Esophagus squamous epithelium (tissue), 5 donors: ENCODE data around the gene TSSK3. TPM values are rescaled to one million over a fixed set of nuclear protein-coding genes. Genes with fewer than 3 reads are reported as not detected.

Experiments used
- DNase-seq: peaks from one replicate; lab custom pipeline; 2025; lab: John Stamatoyannopoulos, UW
- H3K27ac ChIP-seq, 4 donors: fragments of 200-600 bp; sonication (generic); one replicate each; pipeline ENCODE4 v1.5.1; 2016 to 2019; ENCODE audit warnings: mild to moderate bottlenecking in 1 of 4
- H3K27me3 ChIP-seq, 4 donors: fragments of 200-600 bp; sonication (generic); 1 replicate in 3 of 4; 2 replicates in 1 of 4; pipeline versions ENCODE4 v1.5.1 to v1.6.0; 2017 to 2021; ENCODE audit warnings: antibody characterized with exemption in 1 of 4
- H3K36me3 ChIP-seq, 3 donors: fragments of 200-600 bp; sonication (generic); one replicate each; pipeline ENCODE4 v1.5.1; 2016 to 2019
- H3K4me1 ChIP-seq, 3 donors: fragments of 200-600 bp; sonication (generic); one replicate each; pipeline ENCODE4 v1.5.1; 2017 to 2019
- H3K4me3 ChIP-seq, 4 donors: fragments of 200-600 bp; sonication (generic); 1 replicate in 3 of 4; 2 replicates in 1 of 4; pipeline ENCODE4 v1.5.1; 2016 to 2019; ENCODE audit warnings: mild to moderate bottlenecking in 2 of 4, moderate library complexity in 1 of 4
- H3K9me3 ChIP-seq, 3 donors: fragments of 200-600 bp; sonication (generic); one replicate each; pipeline ENCODE4 v1.5.1; 2016 to 2019
- POLR2A ChIP-seq, 4 donors: fragments of 450-650 bp; IDR thresholded peaks; one replicate each; pipeline ENCODE4 v1.6.1; 2017; ENCODE audit warnings: antibody characterized with exemption in 4 of 4, mild to moderate bottlenecking in 4 of 4, moderate library complexity in 3 of 4
- WGBS, 2 donors: methylation state at CpG; one replicate each; pipeline ENCODE4 v1.1.5; 2018; 5-methylcytosine and 5-hydroxymethylcytosine counted together
- intact Hi-C: fragments of 100-400 bp; cut with DNase I; formaldehyde crosslinking; loops from one replicate; pipeline ENCODE4 v1.15.0; 2022
- total RNA-seq, 4 donors: library from RNA; depleted of rRNA; stranded (reverse); fragments of >200 nt; gene quantifications; one replicate each; pipeline ENCODE4 v1.1.0, GENCODE V29; 2016
- TF ChIP-seq, protein P1 (sequence below), 6 experiments: fragments of 450-650 bp in 4 of 6; fragments of 200-600 bp in 2 of 6; sonication (generic) in 2 of 6; IDR thresholded peaks; one replicate each; pipeline ENCODE4 v1.5.1; 2016 to 2019; ENCODE audit warnings: antibody characterized with exemption in 6 of 6, mild to moderate bottlenecking in 4 of 6, moderate library complexity in 4 of 6
- donor health status: DM: yes; HTN: yes; CAD: no.

The TSSK3 gene
- total RNA-seq, 4 donors from 2014 or later, result 0.31 to 0.57 TPM; not detected in 2

DNA sequence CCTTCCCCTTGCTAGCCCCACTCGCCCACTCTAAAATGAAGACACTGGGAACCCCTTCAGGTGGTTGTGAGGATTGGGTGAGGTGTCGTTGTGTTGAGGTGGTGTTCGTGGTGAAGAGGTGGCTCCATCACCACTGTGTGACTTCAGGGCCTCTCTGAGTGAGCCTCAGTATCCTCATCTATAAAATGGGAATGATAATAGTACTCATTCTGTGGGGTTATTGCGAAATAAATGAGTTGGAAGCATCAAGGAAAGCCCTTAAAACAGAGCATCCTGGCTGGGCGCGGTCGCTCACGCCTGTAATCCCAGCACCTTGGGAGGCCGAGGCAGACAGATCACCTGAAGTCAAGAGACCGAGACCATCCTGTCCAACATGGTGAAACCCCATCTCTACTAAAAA is 19.6 kb upstream of the TSSK3 start:
- H3K36me3 ChIP-seq, result no peaks in the 10 kb centered on the region
- H3K27ac ChIP-seq, result no peak overlapping the region
- no peaks in the 10 kb centered on the region for H3K27me3 ChIP-seq
- intact Hi-C loops, result no loop called here
- TF ChIP-seq, protein P1, sequence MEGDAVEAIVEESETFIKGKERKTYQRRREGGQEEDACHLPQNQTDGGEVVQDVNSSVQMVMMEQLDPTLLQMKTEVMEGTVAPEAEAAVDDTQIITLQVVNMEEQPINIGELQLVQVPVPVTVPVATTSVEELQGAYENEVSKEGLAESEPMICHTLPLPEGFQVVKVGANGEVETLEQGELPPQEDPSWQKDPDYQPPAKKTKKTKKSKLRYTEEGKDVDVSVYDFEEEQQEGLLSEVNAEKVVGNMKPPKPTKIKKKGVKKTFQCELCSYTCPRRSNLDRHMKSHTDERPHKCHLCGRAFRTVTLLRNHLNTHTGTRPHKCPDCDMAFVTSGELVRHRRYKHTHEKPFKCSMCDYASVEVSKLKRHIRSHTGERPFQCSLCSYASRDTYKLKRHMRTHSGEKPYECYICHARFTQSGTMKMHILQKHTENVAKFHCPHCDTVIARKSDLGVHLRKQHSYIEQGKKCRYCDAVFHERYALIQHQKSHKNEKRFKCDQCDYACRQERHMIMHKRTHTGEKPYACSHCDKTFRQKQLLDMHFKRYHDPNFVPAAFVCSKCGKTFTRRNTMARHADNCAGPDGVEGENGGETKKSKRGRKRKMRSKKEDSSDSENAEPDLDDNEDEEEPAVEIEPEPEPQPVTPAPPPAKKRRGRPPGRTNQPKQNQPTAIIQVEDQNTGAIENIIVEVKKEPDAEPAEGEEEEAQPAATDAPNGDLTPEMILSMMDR (IDR thresholded peaks at IDR 0.05), result no peak
- no peak overlapping the region for H3K4me3 ChIP-seq
- H3K9me3 ChIP-seq, result no peaks in the 10 kb centered on the region
- DNase-seq, result no peak
- peaks cover 0 to 27% (median 15%) of the 10 kb centered on the region in 3 donors for H3K4me1 ChIP-seq
- 84 to 90% methylated on average over 8 to 9 of the region's 10 CpGs for WGBS, 2 donors

DNA sequence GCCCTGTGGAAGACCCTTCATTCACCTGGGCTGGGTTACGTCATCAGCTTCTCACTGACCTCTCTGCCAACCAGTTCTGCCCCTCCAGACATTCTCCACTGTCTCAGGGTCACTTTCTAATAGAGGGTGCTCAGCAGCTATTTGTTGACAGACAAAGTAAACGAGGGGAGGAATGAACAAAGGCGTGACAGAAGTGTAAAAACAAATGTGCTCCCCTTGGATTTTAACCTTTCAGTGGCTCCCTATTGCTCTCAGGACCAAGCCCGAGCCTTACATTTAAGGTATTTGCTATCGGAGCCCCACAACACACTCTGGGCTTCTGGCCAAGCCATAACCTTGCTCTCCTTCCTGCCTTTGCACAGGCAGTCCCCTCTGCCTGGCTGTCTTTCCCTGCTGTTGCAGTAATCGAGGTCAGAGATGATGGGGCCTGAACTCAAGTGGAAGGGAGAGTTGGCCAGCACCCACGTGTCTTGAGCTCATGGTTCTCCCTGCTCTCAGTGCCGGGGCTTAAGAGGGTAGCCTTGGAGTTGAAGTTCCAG is 17.0 kb upstream of the TSSK3 start:
- intact Hi-C loops, result no loop called here
- WGBS, 2 donors, result 47 to 59% methylated on average over 5 to 7 of the region's 8 CpGs
- no peaks in the 10 kb centered on the region for H3K9me3 ChIP-seq
- H3K4me3 ChIP-seq, result no peak overlapping the region
- no peaks in the 10 kb centered on the region for H3K36me3 ChIP-seq
- TF ChIP-seq, protein P1 (IDR thresholded peaks at IDR 0.05), result no peak
- no peak for TF ChIP-seq POLR2A (IDR thresholded peaks at IDR 0.05)
- H3K4me1 ChIP-seq, result peaks cover 0 to 39% (median 15%) of the 10 kb centered on the region in 3 donors
- H3K27me3 ChIP-seq, result no peaks in the 10 kb centered on the region
- DNase-seq, result no peak
- no peak overlapping the region for H3K27ac ChIP-seq

DNA sequence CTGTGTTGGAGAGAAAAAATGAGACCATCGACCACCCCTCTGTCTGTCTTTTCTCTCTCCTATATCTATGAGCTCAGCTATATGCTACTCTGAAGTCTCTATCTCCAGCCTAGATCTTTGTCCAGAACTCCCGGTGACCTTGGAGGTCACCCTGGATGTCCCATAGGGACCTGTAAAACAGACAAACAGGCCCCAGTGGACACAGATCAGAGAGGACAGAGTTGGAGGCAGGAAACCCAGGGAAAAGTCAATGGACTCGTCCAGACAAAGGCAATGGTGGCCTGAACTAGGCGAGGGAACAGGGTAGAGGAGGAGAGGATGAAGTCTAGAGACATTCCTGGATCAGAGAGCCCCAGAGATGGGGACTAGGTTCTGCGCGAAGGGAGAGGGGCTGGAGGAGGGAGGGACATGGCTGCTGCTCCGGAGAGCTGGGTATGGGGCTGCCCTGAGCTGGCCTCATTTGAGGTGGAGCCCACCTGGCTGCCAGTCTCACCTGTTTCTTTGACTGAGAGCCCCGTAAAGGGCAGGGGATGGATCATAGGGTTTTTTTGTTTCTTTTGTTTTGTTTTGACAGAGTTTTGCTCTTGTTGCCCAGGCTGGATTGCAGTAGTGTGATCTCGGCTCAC is 15.7 kb upstream of the TSSK3 start:
- no peak for DNase-seq
- no peaks in the 10 kb centered on the region for H3K36me3 ChIP-seq
- H3K4me3 ChIP-seq, result no peak overlapping the region
- 70 to 77% methylated on average over 9 of the region's 9 CpGs for WGBS, 2 donors
- intact Hi-C loops, result no loop called here
- no peak for TF ChIP-seq POLR2A (IDR thresholded peaks at IDR 0.05)
- TF ChIP-seq, protein P1 (IDR thresholded peaks at IDR 0.05), result no peak
- H3K27me3 ChIP-seq, result no peaks in the 10 kb centered on the region
- H3K27ac ChIP-seq, result no peak overlapping the region
- peaks cover under 1 to 48% (median 17%) of the 10 kb centered on the region in 3 donors for H3K4me1 ChIP-seq
- no peaks in the 10 kb centered on the region for H3K9me3 ChIP-seq

DNA sequence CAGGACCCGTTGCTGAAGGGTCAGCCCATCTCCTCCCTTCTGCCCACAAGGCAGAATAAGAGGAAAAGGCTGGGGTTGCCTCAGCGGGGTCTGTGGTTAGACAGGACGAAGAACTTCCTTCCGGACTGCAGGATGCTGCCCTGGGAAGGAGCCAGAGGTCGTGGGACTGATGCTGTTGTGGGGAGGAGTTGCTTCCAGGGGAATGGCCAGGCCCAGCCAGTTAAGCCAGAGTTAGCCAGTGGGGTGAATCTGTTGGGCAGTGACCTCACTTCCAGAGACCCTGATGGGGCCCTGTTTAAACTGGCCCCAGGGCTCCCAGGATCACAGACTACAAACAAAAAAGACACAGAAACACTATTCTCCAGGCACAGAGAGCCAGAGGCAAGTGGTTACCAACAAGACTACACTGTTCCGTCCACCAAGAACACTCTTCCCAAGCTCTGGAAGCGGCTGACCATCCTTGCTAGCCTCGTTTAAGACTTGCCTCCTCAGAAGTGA is 13.1 kb upstream of the TSSK3 start:
- TF ChIP-seq, protein P1 (IDR thresholded peaks at IDR 0.05), result no peak
- TF ChIP-seq POLR2A (IDR thresholded peaks at IDR 0.05), result no peak
- Histone ChIP-seq H3K27ac (peak overlapping the region in 3 of 4 donors; percentile 16 to 58 (median 39)), H3K9me3 (no peaks in the 10 kb centered on the region), H3K4me1 (peaks cover 16 to 66% (median 34%) of the 10 kb centered on the region in 3 donors), H3K27me3 (no peaks in the 10 kb centered on the region), H3K4me3 (no peak overlapping the region), H3K36me3 (no peaks in the 10 kb centered on the region)
- DNase-seq, result no peak
- WGBS, 2 donors, result 51 to 54% methylated on average over 4 to 5 of the region's 8 CpGs
- intact Hi-C loops, result no loop called here

DNA sequence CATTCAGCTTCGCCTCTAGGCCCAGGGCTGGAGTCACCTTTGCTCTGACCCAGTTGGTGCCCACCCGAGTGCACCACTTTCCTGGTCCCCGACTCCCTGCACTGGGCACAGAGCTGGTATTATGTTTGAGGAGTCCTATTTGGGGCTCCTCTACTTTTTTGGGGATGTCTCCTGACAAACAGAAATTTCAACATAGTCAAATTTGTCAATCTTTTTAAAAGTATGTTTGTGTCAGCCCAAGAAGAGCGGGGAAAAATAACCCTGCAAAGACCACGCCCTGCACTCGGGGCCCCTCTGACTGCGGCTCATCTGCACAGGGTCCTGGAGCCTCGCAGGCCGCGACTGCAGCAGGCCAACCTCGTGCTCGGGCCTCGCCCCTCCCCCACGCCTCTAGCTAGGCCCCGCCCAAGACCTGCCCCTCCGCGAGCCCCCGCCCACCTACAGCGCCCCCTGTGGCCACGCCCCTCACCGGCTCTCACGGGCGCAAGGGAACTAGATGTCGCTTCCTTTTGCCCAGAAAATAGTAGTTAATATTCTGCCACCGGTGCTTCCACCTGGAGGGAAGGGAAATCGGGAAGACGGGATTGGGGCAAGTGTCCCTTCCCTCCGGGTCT is 11.4 kb upstream of the TSSK3 start:
- intact Hi-C loops, result no loop called here
- DNase-seq, result no peak
- 28 to 53% methylated on average over 12 to 24 of the region's 28 CpGs for WGBS, 2 donors
- H3K36me3 ChIP-seq, result no peaks in the 10 kb centered on the region
- TF ChIP-seq, protein P1 (IDR thresholded peaks at IDR 0.05), result peak; percentile 51 to 77 (median 63)
- TF ChIP-seq POLR2A (IDR thresholded peaks at IDR 0.05), result no peak
- H3K4me1 ChIP-seq, result peaks cover 16 to 60% (median 34%) of the 10 kb centered on the region in 3 donors
- peak overlapping the region; percentile 58 to 81 (median 71) for H3K4me3 ChIP-seq
- no peaks in the 10 kb centered on the region for H3K27me3 ChIP-seq
- peak overlapping the region; percentile 81 to 93 (median 90) for H3K27ac ChIP-seq
- no peaks in the 10 kb centered on the region for H3K9me3 ChIP-seq
